Measurements from ENCODE around the gene PHAF1.

DNA sequence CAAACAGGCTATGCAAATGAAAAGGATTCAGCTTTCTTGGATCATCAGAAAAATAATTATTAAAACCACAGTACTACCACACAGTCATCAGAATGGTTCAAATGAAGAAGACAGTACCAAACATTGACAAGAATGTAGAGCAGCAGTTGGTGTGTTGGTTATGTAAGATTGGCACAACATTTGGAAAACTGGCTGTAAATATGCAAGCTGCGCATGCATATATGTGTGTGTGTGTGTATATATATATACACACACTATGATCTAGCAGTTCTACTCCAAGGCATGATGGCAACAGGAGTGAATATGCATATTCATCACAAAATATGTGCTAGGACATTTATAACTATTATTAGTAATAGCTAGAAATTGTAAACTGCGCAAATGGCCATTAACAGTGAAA lies 34.4 kb upstream of the PHAF1 start:
- TF ChIP-seq JUND (IDR thresholded peaks at IDR 0.05) (no peak), HNF4A (conservative IDR thresholded peaks at IDR 0.05) (no peak), FOXA1 (IDR thresholded peaks at IDR 0.05) (no peak), MAX (IDR thresholded peaks at IDR 0.05) (no peak), CTCF (IDR thresholded peaks at IDR 0.05; ENCODE audit: low read depth, low read length, missing input control) (no peak), SP1 (IDR thresholded peaks at IDR 0.05) (no peak), YY1 (IDR thresholded peaks at IDR 0.05) (no peak), GABPA (IDR thresholded peaks at IDR 0.05 in 1 of 2, conservative IDR thresholded peaks at IDR 0.05 in 1 of 2) (no peak), RAD21 (IDR thresholded peaks at IDR 0.05) (no peak), RXRA (IDR thresholded peaks at IDR 0.05) (no peak), EGR1 (IDR thresholded peaks at IDR 0.05; ENCODE audit: low read depth in 2 of 2) (no peak), TAF1 (conservative IDR thresholded peaks at IDR 0.05) (no peak), ZBTB33 (IDR thresholded peaks at IDR 0.05) (no peak)
- TF ChIP-seq, protein P1, sequence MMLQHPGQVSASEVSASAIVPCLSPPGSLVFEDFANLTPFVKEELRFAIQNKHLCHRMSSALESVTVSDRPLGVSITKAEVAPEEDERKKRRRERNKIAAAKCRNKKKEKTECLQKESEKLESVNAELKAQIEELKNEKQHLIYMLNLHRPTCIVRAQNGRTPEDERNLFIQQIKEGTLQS (IDR thresholded peaks at IDR 0.05): no peak
